Sigmoid colon (tissue), 7 donors: ENCODE measurements around the gene SREBF2. TPM values are rescaled to one million over a fixed set of nuclear protein-coding genes. Genes with fewer than 3 reads are reported as not detected.

Experiments used
- DNase-seq: peaks from one replicate; pipeline ENCODE4 v3.0.0-alpha.2; 2019
- H3K27ac ChIP-seq, 4 donors: fragments of 200-600 bp; sonication (generic); one replicate each; pipeline ENCODE4 v1.5.1; 2016 to 2019; ENCODE audit warnings: mild to moderate bottlenecking in 1 of 4
- H3K27me3 ChIP-seq, 3 donors: fragments of 200-600 bp; sonication (generic); one replicate each; pipeline ENCODE4 v1.5.1; 2019; ENCODE audit warnings: mild to moderate bottlenecking in 1 of 3
- H3K36me3 ChIP-seq, 4 donors: fragments of 200-600 bp; sonication (generic); one replicate each; pipeline ENCODE4 v1.5.1; 2016 to 2019
- H3K4me1 ChIP-seq, 4 donors: fragments of 200-600 bp; sonication (generic); one replicate each; pipeline ENCODE4 v1.5.1; 2017 to 2019
- H3K4me3 ChIP-seq, 4 donors: fragments of 200-600 bp; sonication (generic); one replicate each; pipeline ENCODE4 v1.5.1; 2017 to 2019; ENCODE audit warnings: mild to moderate bottlenecking in 2 of 4, moderate library complexity in 1 of 4
- H3K9me3 ChIP-seq, 4 donors: fragments of 200-600 bp in 3 of 4; sonication (generic) in 3 of 4; one replicate each; pipeline versions ENCODE4 v1.5.1 to v1.6.1; 2013 to 2019
- EP300 ChIP-seq, 4 donors: sonication (generic); formaldehyde crosslinking; IDR thresholded peaks; one replicate each; pipeline ENCODE4 v1.6.1; 2017; ENCODE audit warnings: antibody characterized with exemption in 4 of 4
- POLR2A ChIP-seq, 2 donors: fragments of 450-650 bp; IDR thresholded peaks; one replicate each; pipeline ENCODE4 v1.6.1; 2016; ENCODE audit warnings: antibody characterized with exemption in 2 of 2, mild to moderate bottlenecking in 2 of 2, moderate library complexity in 2 of 2
- POLR2AphosphoS5 ChIP-seq, 4 donors: sonication (generic); formaldehyde crosslinking; IDR thresholded peaks; one replicate each; pipeline ENCODE4 v1.6.1; 2017; ENCODE audit warnings: antibody characterized with exemption in 4 of 4
- WGBS, 2 donors: extraction: QIAGEN DNeasy Blood & Tissue Kit; methylation state at CpG; one replicate each; pipeline ENCODE4 v1.1.7; 2013; 5-methylcytosine and 5-hydroxymethylcytosine counted together
- intact Hi-C: fragments of 100-400 bp; cut with DNase I; formaldehyde crosslinking; loops from one replicate; pipeline ENCODE4 v1.15.1; 2023
- polyA plus RNA-seq, 3 donors: library from polyadenylated mRNA; stranded (reverse); fragments of 200-250 nt; gene quantifications; one replicate each; pipeline ENCODE4 v1.2.3, GENCODE V29; 2013
- total RNA-seq, 4 donors: library from RNA; depleted of rRNA; stranded (reverse); fragments of >200 nt; gene quantifications; one replicate each; pipeline ENCODE4 v1.1.0, GENCODE V29; 2016
- TF ChIP-seq, protein P1 (sequence below), 4 experiments: fragments of 450-650 bp in 3 of 4; fragments of 200-600 bp in 1 of 4; IDR thresholded peaks; one replicate each; pipeline ENCODE4 v1.5.1; 2016 to 2019; ENCODE audit warnings: antibody characterized with exemption in 4 of 4, mild to moderate bottlenecking in 3 of 4, moderate library complexity in 2 of 4
- donor health status: healthy with polysubstance abuse.
- donor health status: Bipolar disorder and iron deficiency.
- donor health status: healthy.

Gene SREBF2
- total and polyA plus RNA-seq, 7 donors: 13.8 to 132 (median 25.3) TPM

DNA sequence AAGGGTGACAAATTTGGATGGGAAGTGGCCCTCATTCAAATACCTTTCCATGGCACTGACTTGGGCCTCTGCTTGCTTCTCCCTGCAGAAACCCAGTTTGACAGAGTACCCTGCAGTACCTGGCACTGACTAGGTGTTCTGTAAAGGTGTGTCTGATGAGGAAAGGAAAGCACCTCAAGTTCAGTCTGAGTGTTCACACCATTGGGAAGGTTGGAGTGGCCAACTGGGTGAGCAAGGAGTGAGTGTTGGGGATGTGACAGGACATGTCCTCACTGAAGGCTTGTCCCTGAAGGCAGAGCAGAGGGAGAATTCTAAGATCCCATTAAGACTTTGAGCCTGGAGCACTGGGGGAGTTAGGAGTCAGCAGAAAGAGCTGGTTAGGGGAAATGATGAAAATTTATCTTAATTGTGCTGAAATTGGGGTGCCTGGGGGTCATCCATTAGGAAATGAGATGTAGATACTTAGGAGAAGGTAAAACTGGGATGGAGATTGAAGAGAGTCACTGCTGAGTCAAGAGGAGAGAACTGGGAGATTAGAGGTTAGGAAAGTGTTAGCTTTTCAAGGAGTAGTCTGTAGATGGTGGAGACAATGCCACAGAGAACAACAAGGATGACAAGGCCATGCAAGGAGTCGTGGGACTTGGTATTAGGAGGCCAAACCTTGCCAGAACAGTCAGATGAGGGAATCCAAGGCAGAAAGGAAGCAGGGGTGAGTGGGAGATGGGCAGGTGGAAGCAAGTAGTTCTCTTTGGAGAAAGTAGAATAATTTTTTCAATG is 6.1 kb downstream of the SREBF2 start:
- no peak for TF ChIP-seq POLR2A (IDR thresholded peaks at IDR 0.05)
- TF ChIP-seq, protein P1, sequence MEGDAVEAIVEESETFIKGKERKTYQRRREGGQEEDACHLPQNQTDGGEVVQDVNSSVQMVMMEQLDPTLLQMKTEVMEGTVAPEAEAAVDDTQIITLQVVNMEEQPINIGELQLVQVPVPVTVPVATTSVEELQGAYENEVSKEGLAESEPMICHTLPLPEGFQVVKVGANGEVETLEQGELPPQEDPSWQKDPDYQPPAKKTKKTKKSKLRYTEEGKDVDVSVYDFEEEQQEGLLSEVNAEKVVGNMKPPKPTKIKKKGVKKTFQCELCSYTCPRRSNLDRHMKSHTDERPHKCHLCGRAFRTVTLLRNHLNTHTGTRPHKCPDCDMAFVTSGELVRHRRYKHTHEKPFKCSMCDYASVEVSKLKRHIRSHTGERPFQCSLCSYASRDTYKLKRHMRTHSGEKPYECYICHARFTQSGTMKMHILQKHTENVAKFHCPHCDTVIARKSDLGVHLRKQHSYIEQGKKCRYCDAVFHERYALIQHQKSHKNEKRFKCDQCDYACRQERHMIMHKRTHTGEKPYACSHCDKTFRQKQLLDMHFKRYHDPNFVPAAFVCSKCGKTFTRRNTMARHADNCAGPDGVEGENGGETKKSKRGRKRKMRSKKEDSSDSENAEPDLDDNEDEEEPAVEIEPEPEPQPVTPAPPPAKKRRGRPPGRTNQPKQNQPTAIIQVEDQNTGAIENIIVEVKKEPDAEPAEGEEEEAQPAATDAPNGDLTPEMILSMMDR (IDR thresholded peaks at IDR 0.05): no peak
- H3K36me3 ChIP-seq: peaks cover 0 to 23% (median 2%) of the 10 kb centered on the region in 4 donors
- intact Hi-C loops: no loop called here
- H3K9me3 ChIP-seq: no peaks in the 10 kb centered on the region
- DNase-seq: no peak
- H3K27me3 ChIP-seq: no peaks in the 10 kb centered on the region
- WGBS, 2 donors: 80 to 86% methylated on average over 1 of the region's 1 CpG
- peaks cover 0 to 29% (median 15%) of the 10 kb centered on the region in 4 donors for H3K4me1 ChIP-seq
- no peak overlapping the region for H3K4me3 ChIP-seq
- H3K27ac ChIP-seq: no peak overlapping the region

DNA sequence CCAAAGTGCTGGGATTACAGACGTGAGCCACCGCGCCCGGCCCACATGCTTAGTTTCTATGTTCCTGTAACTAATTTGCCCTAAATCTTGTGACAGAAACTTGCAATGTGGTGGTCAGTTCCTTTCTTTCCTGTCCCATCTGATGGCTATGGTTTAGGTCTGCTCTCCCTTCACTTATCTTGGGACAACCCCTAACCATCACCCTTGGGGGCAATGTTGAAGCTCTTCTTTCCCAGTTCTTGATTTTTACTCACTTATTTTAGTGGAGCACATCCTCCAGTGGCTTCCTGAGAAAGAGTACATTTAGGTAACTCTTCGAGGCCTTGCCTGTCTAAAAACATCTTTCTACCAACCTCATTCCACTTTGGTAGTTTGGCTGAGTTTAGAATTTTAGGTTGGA is 7.3 kb downstream of the SREBF2 start:
- DNase-seq: no peak
- 89 to 90% methylated on average over 5 of the region's 5 CpGs for WGBS, 2 donors
- Histone ChIP-seq H3K36me3 (peaks cover 0 to 23% (median 2%) of the 10 kb centered on the region in 4 donors), H3K27me3 (no peaks in the 10 kb centered on the region), H3K27ac (no peak overlapping the region), H3K4me3 (no peak overlapping the region), H3K4me1 (peaks cover 0 to 32% (median 10%) of the 10 kb centered on the region in 4 donors), H3K9me3 (no peaks in the 10 kb centered on the region)
- intact Hi-C loops: no loop called here
- TF ChIP-seq EP300 (IDR thresholded peaks at IDR 0.05): no peak
- TF ChIP-seq POLR2AphosphoS5 (IDR thresholded peaks at IDR 0.05): no peak
- TF ChIP-seq POLR2A (IDR thresholded peaks at IDR 0.05): no peak
- TF ChIP-seq, protein P1 (IDR thresholded peaks at IDR 0.05): no peak

DNA sequence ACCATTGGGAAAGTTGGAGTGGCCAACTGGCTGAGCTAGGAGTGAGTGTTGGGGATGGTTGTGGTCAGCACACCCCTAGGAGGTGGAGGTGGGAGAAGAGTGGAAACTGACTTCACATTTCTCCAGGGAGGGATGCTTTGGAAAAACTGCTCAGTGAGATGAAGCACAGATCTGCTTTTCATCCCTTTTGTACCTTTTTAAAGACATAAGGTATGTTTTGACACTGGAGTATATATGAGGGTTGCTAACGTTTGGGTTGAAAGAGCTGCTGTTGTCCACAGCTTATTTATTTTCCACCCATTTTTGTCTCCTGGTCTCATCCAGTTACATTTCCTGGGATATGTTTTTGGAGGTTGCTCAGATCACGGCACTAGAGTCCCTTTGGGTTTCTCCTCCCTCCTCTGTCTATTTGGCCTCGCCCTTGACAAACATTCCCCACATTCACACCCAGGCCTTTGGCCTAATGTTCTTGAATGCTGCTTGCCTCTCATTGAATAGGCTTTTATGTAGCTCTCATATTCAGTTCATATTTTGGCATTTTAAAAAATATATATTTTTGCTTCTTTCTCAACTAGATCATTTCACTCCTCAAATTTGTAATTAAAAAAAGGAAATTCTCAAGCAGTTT is 8.3 kb downstream of the SREBF2 start:
- intact Hi-C loops: no loop called here
- Histone ChIP-seq H3K4me1 (peaks cover 0 to 39% (median 10%) of the 10 kb centered on the region in 4 donors), H3K27me3 (no peaks in the 10 kb centered on the region), H3K36me3 (peaks cover 0 to 14% (median 2%) of the 10 kb centered on the region in 4 donors), H3K9me3 (no peaks in the 10 kb centered on the region), H3K27ac (peak overlapping the region in 2 of 4 donors; percentile 11 to 47), H3K4me3 (no peak overlapping the region)
- no peak for TF ChIP-seq POLR2AphosphoS5 (IDR thresholded peaks at IDR 0.05)
- no peak for TF ChIP-seq EP300 (IDR thresholded peaks at IDR 0.05)
- TF ChIP-seq POLR2A (IDR thresholded peaks at IDR 0.05): no peak
- TF ChIP-seq, protein P1 (IDR thresholded peaks at IDR 0.05): no peak
- DNase-seq: no peak
- 15 to 61% methylated on average over 3 of the region's 3 CpGs for WGBS, 2 donors

DNA sequence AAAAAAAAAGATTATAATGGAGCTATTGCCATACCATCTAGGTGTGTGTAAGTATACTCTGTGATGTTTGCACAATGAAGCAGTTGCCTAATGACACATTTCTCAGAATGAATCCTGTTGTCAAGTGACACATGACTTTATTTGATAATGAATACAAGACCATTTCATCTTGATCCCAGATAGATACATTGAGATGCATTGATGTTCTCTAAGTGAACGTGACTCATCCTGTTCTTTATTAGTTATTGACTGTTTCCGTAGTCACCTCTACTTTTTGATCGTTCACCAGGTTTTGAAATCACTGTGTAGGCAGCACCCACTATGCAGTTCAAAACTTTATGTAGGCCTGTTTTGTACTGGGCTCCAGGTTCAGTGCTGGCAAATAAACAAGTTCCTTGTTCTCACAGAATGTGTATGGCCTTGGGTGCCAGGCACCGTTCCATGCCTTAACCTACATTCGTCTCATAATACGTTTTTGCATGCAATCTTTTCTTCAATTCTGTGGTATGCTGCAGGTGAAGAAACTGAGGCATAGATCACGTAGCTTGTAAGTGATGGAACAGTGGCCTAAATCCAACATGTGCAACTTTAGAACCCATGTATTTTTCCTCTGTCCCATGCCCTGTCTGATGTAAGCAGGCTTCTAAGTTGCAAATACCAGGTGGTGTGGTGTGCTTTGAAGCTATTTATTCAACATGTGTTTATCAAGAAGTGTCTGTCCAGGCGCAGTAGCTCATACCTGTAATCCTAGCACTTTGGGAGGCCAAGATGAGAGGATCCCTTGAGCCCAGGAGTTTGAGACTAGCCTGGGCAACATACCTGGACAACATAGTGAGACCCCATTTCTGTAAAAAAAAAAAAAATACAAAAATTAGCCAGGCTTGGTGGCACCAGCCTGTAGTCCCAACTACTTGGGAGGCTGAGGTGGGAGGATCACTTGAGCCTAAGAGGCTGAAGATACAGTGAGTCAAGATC is 10.4 kb downstream of the SREBF2 start:
- WGBS, 2 donors: 28 to 70% methylated on average over 8 of the region's 8 CpGs

More for the DNA sequence above, 10.4 kb downstream of the SREBF2 start:
- peaks cover 0 to 39% (median 10%) of the 10 kb centered on the region in 4 donors for H3K4me1 ChIP-seq
- intact Hi-C loops: no loop called here
- H3K9me3 ChIP-seq: no peaks in the 10 kb centered on the region
- no peak overlapping the region for H3K4me3 ChIP-seq
- H3K27me3 ChIP-seq: no peaks in the 10 kb centered on the region
- peaks cover 0 to 6% (median 2%) of the 10 kb centered on the region in 4 donors for H3K36me3 ChIP-seq
- H3K27ac ChIP-seq: no peak overlapping the region
- TF ChIP-seq POLR2AphosphoS5 (IDR thresholded peaks at IDR 0.05) (no peak), EP300 (IDR thresholded peaks at IDR 0.05) (no peak), POLR2A (IDR thresholded peaks at IDR 0.05) (no peak)
- TF ChIP-seq, protein P1 (IDR thresholded peaks at IDR 0.05): no peak
- no peak for DNase-seq
